Fibroblast of skin of right quadriceps (primary cell): ENCODE data around the gene LAMA3.

Experiments used
- DNase-seq: peaks from one replicate; pipeline ENCODE4 v3.0.0-alpha.2; 2013

Gene LAMA3

GRCh38 chr18:23825496-23825895, 136.2 kb downstream of the LAMA3 start:
- DNase-seq = peak; percentile 21

- peak; percentile 65 for DNase-seq
These were observed 136.7 kb downstream of the LAMA3 start for GRCh38 chr18:23825978-23826405.

GRCh38 chr18:23826850-23827620, 137.8 kb downstream of the LAMA3 start:
- DNase-seq = no peak

GRCh38 chr18:23827681-23828080, 138.4 kb downstream of the LAMA3 start:
- no peak for DNase-seq

GRCh38 chr18:23828426-23828825, 139.2 kb downstream of the LAMA3 start:
- DNase-seq = peak; percentile 45

- no peak for DNase-seq
These were observed 143.7 kb downstream of the LAMA3 start for GRCh38 chr18:23832911-23833310.

- DNase-seq = no peak
These were observed 144.5 kb downstream of the LAMA3 start for GRCh38 chr18:23833714-23834113.

- DNase-seq = no peak
These were observed 145.8 kb downstream of the LAMA3 start for GRCh38 chr18:23835091-23835490.

- DNase-seq = peak; percentile 16
These were observed 146.3 kb downstream of the LAMA3 start for GRCh38 chr18:23835506-23835905.

- DNase-seq = peak; percentile 74
These were observed 148.3 kb downstream of the LAMA3 start for GRCh38 chr18:23837591-23837990.

- DNase-seq = no peak
These were observed 149.0 kb downstream of the LAMA3 start for GRCh38 chr18:23838233-23838632.

GRCh38 chr18:23838801-23839366, 149.6 kb downstream of the LAMA3 start:
- DNase-seq = peak; percentile 74

- no peak for DNase-seq
These were observed 153.1 kb downstream of the LAMA3 start for GRCh38 chr18:23842305-23842704.

- DNase-seq = peak; percentile 56
These were observed 155.9 kb downstream of the LAMA3 start for GRCh38 chr18:23844991-23845680.

GRCh38 chr18:23845988-23846630, 156.9 kb downstream of the LAMA3 start:
- no peak for DNase-seq

- DNase-seq = no peak
These were observed 158.2 kb downstream of the LAMA3 start for GRCh38 chr18:23847321-23847986.

- DNase-seq = no peak
These were observed 159.9 kb downstream of the LAMA3 start for GRCh38 chr18:23849141-23849540.

GRCh38 chr18:23850215-23850614, 161.0 kb downstream of the LAMA3 start:
- no peak for DNase-seq

- DNase-seq = no peak
These were observed 162.3 kb downstream of the LAMA3 start for GRCh38 chr18:23851470-23852002.

- no peak for DNase-seq
These were observed 163.2 kb downstream of the LAMA3 start for GRCh38 chr18:23852236-23853045.

- no peak for DNase-seq
These were observed 164.4 kb downstream of the LAMA3 start for GRCh38 chr18:23853448-23854195.
